Glutamatergic neuron (in vitro differentiated cells): ENCODE results near the gene PDCL2. TPM values are rescaled to one million over a fixed set of nuclear protein-coding genes. Genes with fewer than 3 reads are reported as not detected.
A peak's percentile ranks its signal among the peaks of the same experiment; 100 is the strongest.

Source experiments
- DNase-seq: peaks from one replicate; pipeline ENCODE4 v3.0.0; 2022
- H3K27ac Mint-ChIP-seq: one replicate; pipeline ENCODE4 v1.8.0; 2020; ENCODE audit warnings: mild to moderate bottlenecking, mixed read lengths, inconsistent platforms; ENCODE audit not compliant: unreplicated experiment
- H3K27me3 Mint-ChIP-seq: one replicate; pipeline ENCODE4 v1.8.0; 2020; ENCODE audit warnings: mild to moderate bottlenecking, moderate library complexity, mixed read lengths, inconsistent platforms; ENCODE audit not compliant: unreplicated experiment
- H3K36me3 Mint-ChIP-seq: one replicate; pipeline ENCODE4 v1.8.0; 2020; ENCODE audit warnings: mild to moderate bottlenecking, mixed read lengths, inconsistent platforms; ENCODE audit not compliant: unreplicated experiment
- H3K4me1 Mint-ChIP-seq: one replicate; pipeline ENCODE4 v1.8.0; 2020; ENCODE audit warnings: mild to moderate bottlenecking, low read depth, mixed read lengths, inconsistent platforms; ENCODE audit not compliant: unreplicated experiment
- H3K4me3 Mint-ChIP-seq: one replicate; pipeline ENCODE4 v1.8.0; 2020; ENCODE audit warnings: mild to moderate bottlenecking, mixed read lengths, inconsistent platforms; ENCODE audit not compliant: unreplicated experiment
- H3K9me3 Mint-ChIP-seq: one replicate; pipeline ENCODE4 v1.8.0; 2020; ENCODE audit warnings: mild to moderate bottlenecking, moderate library complexity, mixed read lengths, inconsistent platforms; ENCODE audit not compliant: unreplicated experiment
- CTCF ChIP-seq: fragments of 200-600 bp; sonication (generic); IDR thresholded peaks from one replicate; pipeline ENCODE4 v1.5.0; 2021; ENCODE audit not compliant: partially characterized antibody, unreplicated experiment
- total RNA-seq: library from RNA; stranded (reverse); fragmentation: NEBNext Ultra II Directional; extraction: Animal tissue kit (Norgen Biotek cat#: 25700); gene quantifications from one replicate; pipeline ENCODE4 v1.2.1, GENCODE V29; 2021; ENCODE audit not compliant: unreplicated experiment

The PDCL2 gene
- total RNA-seq, 1 donor from 2014 or later = not detected

GRCh38 chr4:55547918-55548317 is 44.1 kb downstream of the PDCL2 start:
- no peak for TF ChIP-seq CTCF
- Mint-ChIP-seq H3K9me3 (peaks cover 11% of the 10 kb centered on the region), H3K27me3 (peaks cover 7% of the 10 kb centered on the region), H3K36me3 (no peaks in the 10 kb centered on the region), H3K4me1 (peaks cover 9% of the 10 kb centered on the region), H3K27ac (peak overlapping the region; percentile 72), H3K4me3 (peak overlapping the region; percentile 98)
- DNase-seq = no peak

- peak overlapping the region; percentile 98 for H3K4me3 Mint-ChIP-seq
- TF ChIP-seq CTCF = no peak
- peaks cover 7% of the 10 kb centered on the region for H3K27me3 Mint-ChIP-seq
- peaks cover 9% of the 10 kb centered on the region for H3K4me1 Mint-ChIP-seq
- peaks cover 11% of the 10 kb centered on the region for H3K9me3 Mint-ChIP-seq
- no peak for DNase-seq
- peak overlapping the region; percentile 73 for H3K27ac Mint-ChIP-seq
- no peaks in the 10 kb centered on the region for H3K36me3 Mint-ChIP-seq
These were observed 44.6 kb downstream of the PDCL2 start for GRCh38 chr4:55547466-55547770.

GRCh38 chr4:55546756-55547465 is 45.1 kb downstream of the PDCL2 start, which contains the start of gene CLOCK:
TSS of gene CLOCK (minus strand) at chr4:55546909. CDS start at chr4:55482785, 64,124 bp downstream.
- Mint-ChIP-seq H3K9me3 (peaks cover 11% of the 10 kb centered on the region), H3K4me3 (peak within 1 kb of the TSS; percentile 98), H3K27ac (peak within 1 kb of the TSS; percentile 73), H3K4me1 (peaks cover 9% of the 10 kb centered on the region), H3K27me3 (peaks cover 7% of the 10 kb centered on the region), H3K36me3 (no peaks in the 10 kb centered on the region)
- DNase-seq = peak; percentile 90
- peak; percentile 75 for TF ChIP-seq CTCF

GRCh38 chr4:55546506-55546755 is 45.6 kb downstream of the PDCL2 start:
- Mint-ChIP-seq H3K4me1 (peaks cover 9% of the 10 kb centered on the region), H3K36me3 (no peaks in the 10 kb centered on the region), H3K9me3 (peaks cover 11% of the 10 kb centered on the region), H3K4me3 (no peak overlapping the region), H3K27me3 (peaks cover 7% of the 10 kb centered on the region), H3K27ac (no peak overlapping the region)
- no peak for DNase-seq
- TF ChIP-seq CTCF = no peak

GRCh38 chr4:55545641-55546505 is 46.2 kb downstream of the PDCL2 start:
- Mint-ChIP-seq H3K9me3 (peaks cover 11% of the 10 kb centered on the region), H3K4me3 (peak overlapping the region; percentile 79), H3K36me3 (no peaks in the 10 kb centered on the region), H3K27ac (peak overlapping the region; percentile 48), H3K27me3 (peaks cover 7% of the 10 kb centered on the region), H3K4me1 (peaks cover 9% of the 10 kb centered on the region)
- DNase-seq = peak; percentile 64
- TF ChIP-seq CTCF = no peak
